Measurements from ENCODE around the gene TCHP.
A peak's percentile ranks its signal among the peaks of the same experiment; 100 is the strongest.

TCHP gene

GRCh38 chr12:109963330-109963729 is 63.3 kb downstream of the TCHP start:
- TF ChIP-seq TSHZ2 (CRISPR knock-in tag; IDR thresholded peaks at IDR 0.05) (no peak), OSR1 (CRISPR knock-in tag; IDR thresholded peaks at IDR 0.05) (no peak), ZNF70 (CRISPR knock-in tag; IDR thresholded peaks at IDR 0.05) (no peak), ZFP3 (CRISPR knock-in tag; IDR thresholded peaks at IDR 0.05) (no peak), RARB (CRISPR knock-in tag; IDR thresholded peaks at IDR 0.05) (no peak), GLIS3 (CRISPR knock-in tag; IDR thresholded peaks at IDR 0.05) (no peak), ZC3H10 (CRISPR knock-in tag; IDR thresholded peaks at IDR 0.05) (no peak), ZNF8 (CRISPR knock-in tag; IDR thresholded peaks at IDR 0.05) (no peak), ZNF565 (CRISPR knock-in tag; conservative IDR thresholded peaks at IDR 0.05; ENCODE audit: low read depth) (no peak), ARNTL (CRISPR knock-in tag; IDR thresholded peaks at IDR 0.05; ENCODE audit: borderline replicate concordance, low read depth) (no peak), CREB5 (CRISPR knock-in tag; IDR thresholded peaks at IDR 0.05; ENCODE audit: low read depth) (no peak), ISL1 (CRISPR knock-in tag; IDR thresholded peaks at IDR 0.05) (no peak), ESRRG (CRISPR knock-in tag; IDR thresholded peaks at IDR 0.05) (no peak), CSDC2 (CRISPR knock-in tag; IDR thresholded peaks at IDR 0.05) (no peak), ZFP30 (CRISPR knock-in tag; IDR thresholded peaks at IDR 0.05) (no peak), SNAI2 (CRISPR knock-in tag; IDR thresholded peaks at IDR 0.05) (no peak), CSRNP3 (CRISPR knock-in tag; IDR thresholded peaks at IDR 0.05) (no peak)
- ATAC-seq, result no peak

- ATAC-seq, result peak; percentile 44; the same call in 2 of the 3 replicates
- TF ChIP-seq TOX (CRISPR knock-in tag; IDR thresholded peaks at IDR 0.05; ENCODE audit: borderline replicate concordance) (no peak), OSR1 (CRISPR knock-in tag; IDR thresholded peaks at IDR 0.05) (no peak), ZNF565 (CRISPR knock-in tag; conservative IDR thresholded peaks at IDR 0.05; ENCODE audit: low read depth) (no peak), ZFP3 (CRISPR knock-in tag; IDR thresholded peaks at IDR 0.05) (no peak), ISL1 (CRISPR knock-in tag; IDR thresholded peaks at IDR 0.05) (no peak), PATZ1 (CRISPR knock-in tag; IDR thresholded peaks at IDR 0.05; ENCODE audit: borderline replicate concordance) (no peak)
These were observed 63.8 kb downstream of the TCHP start for GRCh38 chr12:109963743-109964429.

- ATAC-seq, result no peak
- TF ChIP-seq SNAI2 (CRISPR knock-in tag; IDR thresholded peaks at IDR 0.05), result no peak
- TF ChIP-seq ESRRG (CRISPR knock-in tag; IDR thresholded peaks at IDR 0.05), result no peak
- no peak for TF ChIP-seq ISL1 (CRISPR knock-in tag; IDR thresholded peaks at IDR 0.05)
- TF ChIP-seq PATZ1 (CRISPR knock-in tag; IDR thresholded peaks at IDR 0.05; ENCODE audit: borderline replicate concordance), result no peak
- no peak for TF ChIP-seq OSR1 (CRISPR knock-in tag; IDR thresholded peaks at IDR 0.05)
- no peak for TF ChIP-seq ZFP30 (CRISPR knock-in tag; IDR thresholded peaks at IDR 0.05)
- no peak for TF ChIP-seq GLIS3 (CRISPR knock-in tag; IDR thresholded peaks at IDR 0.05)
- no peak for TF ChIP-seq ZFP3 (CRISPR knock-in tag; IDR thresholded peaks at IDR 0.05)
- TF ChIP-seq ZNF70 (CRISPR knock-in tag; IDR thresholded peaks at IDR 0.05), result no peak
- TF ChIP-seq TSHZ2 (CRISPR knock-in tag; IDR thresholded peaks at IDR 0.05), result no peak
- no peak for TF ChIP-seq TOX (CRISPR knock-in tag; IDR thresholded peaks at IDR 0.05; ENCODE audit: borderline replicate concordance)
These were observed 66.5 kb downstream of the TCHP start for GRCh38 chr12:109966546-109966945.

Measured in SK-N-SH treated with all-trans-retinoic acid at 6 μM for 48 hours (cell line).